Stromal cell of bone marrow (primary cell): ENCODE measurements around the gene HMCN2.

Source experiments
- DNase-seq: peaks from one replicate; pipeline ENCODE4 v3.0.0-alpha.2; 2012; ENCODE audit warnings: low read depth

HMCN2 gene

DNA sequence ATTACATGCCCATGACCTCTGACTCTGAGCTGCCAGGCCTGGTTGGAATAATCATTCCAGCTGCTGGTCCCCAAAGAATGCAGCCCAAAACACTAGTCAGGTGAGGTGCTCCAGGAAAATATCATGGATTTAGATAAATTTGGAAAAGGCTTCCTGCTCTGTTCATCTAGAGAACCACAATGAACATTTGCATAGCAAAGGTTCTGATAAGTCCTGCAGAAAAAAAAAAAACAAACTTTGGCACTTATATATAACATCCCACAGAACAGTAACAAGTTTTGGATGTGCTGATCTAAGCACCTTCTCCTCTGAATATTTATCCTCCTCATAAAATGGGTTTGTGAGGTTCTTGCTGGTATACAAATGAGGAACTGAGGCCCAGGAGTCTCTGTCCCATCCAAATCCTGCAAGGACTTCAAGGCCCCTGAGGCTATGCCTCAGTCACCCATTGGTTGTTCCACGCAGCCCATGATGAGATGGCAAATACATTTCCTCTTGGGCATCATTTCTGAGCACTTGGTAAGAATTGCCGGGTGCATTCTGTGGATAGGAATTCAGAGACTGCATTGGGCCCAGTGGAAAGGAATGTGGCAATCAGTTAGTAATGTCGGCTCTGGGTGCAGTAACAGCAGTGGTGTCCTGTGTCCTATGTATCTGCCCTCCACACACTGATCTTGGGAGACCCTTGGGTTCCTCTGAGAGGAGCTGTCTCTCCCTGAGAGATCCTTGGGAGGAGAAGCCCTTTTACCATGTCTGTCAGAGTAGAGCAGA is 105.8 kb downstream of the HMCN2 start:
- DNase-seq = no peak

DNA sequence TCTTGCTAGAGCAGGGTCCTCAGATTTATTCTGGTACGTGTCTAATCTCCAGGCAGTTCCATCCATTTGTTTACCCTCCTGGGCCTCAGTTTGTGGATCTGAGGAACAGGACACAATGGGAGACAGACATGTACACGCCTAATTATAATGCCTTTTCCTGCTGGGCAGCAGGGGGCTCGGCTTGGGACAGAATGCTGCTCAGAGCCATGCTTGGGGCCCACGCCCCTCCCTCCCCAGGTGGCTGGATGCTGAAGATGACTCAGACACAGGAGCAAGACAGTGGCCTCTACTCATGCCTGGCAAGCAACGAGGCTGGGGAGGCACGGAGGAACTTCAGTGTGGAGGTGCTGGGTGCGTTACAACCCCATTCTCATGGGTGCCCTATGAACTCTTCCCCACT is 106.5 kb downstream of the HMCN2 start:
- no peak for DNase-seq

DNA sequence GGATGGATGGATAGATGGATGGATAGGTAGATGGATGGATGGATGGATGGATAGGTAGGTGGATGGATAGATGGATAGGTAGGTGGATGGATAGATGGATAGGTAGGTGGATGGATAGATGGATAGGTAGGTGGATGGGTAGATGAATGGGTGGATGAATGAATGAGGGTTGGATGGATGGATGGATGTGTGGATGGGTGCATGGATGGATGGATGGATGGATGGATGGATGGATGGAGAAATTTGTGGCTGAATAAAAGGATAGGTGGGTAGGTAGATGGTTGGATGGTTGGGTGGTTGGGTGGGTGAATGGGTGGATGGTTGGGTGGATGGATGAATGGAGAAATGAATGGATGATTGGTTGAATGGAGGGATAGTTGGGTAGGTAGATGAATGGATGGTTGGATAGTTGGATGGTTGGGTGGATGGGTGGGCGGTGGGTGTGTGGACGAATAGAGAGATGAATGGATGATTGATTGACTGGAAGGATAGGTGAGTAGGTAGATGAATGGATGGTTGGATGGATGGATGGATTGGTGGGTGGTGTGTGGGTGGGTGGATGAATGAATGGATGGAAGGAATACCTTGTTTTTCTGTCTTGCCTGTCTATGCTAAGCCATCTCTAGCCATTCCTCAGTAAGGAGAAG is 108.2 kb downstream of the HMCN2 start:
- DNase-seq = no peak

DNA sequence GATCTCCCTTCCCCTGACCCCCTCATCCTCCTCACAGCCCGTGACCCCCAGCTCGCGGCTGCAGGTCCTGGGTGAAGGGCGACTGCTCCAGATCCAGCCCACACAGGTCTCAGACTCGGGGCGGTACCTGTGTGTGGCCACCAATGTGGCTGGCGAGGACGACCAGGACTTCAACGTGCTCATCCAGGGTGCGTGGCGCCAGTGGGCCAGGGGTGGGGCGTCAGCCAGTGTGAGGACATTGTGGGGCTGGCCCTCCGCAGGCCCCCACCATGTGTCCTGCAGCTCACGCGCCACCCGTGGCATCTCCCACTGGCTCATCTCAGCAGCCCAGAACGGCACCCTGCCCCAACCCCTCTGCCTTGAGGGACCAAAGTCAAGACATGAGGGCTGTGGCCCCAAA is 112.1 kb downstream of the HMCN2 start:
- DNase-seq = no peak

DNA sequence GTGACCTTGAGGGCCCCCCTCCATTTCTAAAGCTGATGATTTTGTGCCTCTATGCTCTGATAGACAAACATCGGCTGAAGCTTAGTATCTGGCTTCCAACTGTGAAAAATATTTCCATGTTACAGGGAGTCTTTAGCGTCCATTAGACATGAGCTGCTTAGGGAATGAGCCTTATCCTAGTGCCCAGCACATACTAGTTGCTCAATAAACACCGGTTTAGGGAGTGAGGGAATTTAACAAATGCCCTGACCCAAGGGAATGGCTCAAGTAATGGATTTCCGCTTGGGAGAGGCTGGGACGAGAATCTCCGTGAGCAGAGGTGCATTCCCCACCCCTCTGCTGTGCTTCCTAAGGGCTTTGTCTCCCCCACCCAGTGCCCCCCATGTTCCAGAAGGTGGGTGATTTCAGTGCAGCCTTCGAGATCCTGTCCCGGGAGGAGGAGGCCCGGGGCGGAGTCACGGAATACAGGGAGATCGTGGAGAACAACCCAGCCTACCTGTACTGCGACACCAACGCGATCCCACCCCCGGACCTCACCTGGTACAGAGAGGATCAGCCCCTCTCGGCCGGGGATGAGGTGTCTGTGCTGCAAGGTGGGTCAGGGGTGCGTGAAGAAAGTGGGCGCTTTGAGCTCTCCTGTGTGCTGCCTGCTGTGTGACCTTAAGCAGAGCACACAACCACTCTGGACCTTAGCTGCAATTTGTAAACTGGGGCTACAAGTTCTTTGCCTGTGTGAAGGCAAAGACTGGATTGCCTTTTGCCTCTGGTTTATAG is 113.5 kb downstream of the HMCN2 start:
- no peak for DNase-seq

DNA sequence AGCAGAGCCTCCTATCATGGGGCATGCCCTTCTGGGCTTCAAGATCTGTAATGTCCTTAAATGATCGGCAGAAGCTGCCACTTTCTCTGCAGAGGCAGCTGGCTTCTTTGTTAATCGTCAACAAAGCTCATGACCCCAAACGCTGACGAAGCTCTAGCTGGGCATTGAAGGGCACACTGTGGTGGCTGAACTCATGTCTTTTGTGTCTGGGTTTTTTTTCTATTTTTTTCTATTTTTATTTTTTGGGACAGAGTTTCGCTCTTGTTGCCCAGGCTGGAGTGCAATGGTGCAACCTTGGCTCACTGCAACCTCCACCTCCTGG is 114.0 kb downstream of the HMCN2 start:
- DNase-seq = no peak

DNA sequence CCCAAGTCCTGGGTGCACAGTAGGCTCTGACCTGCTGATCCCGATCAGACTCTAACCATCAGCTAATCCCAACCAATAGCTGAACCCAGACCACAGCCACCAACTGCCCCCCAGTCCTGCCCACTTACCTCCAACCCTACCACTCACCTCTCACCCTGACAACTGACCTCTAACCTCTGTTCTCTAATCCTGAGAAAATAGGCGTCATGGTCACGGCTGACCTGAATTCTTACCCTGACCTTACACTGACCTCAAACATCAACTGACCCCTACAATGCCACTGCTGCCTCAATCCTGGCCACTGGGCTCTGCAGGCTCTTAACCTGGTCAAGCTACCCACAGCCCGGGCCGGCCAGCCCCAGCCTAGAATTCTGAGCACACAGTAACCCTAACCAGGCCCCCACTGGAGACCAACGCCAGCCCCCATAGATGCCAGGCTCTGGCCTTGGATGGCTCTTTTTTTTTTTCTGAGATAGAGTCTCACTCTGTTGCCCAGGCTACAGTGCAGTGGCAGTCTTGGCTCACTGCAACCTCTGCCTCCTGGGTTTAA is 115.4 kb downstream of the HMCN2 start:
- DNase-seq = no peak

DNA sequence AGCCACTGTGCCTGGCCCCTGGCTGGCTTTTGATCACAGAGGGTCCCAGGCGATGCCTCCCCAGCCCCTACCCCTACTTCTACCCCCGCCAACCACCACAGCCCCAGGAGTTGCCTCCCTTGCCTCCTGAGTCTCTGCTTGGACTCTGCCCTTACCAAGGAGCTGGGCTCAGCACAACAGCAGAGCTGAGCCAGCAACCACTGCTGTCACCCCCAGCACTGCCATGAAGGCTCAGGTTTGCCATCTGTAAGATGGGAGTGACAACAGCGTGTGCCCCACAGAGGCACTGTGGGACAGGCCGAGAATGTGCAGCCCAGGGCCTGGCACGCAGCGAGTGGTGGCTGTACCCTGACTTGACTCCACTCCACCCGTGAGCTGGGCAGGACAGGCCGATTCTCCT is 116.1 kb downstream of the HMCN2 start:
- DNase-seq = no peak

DNA sequence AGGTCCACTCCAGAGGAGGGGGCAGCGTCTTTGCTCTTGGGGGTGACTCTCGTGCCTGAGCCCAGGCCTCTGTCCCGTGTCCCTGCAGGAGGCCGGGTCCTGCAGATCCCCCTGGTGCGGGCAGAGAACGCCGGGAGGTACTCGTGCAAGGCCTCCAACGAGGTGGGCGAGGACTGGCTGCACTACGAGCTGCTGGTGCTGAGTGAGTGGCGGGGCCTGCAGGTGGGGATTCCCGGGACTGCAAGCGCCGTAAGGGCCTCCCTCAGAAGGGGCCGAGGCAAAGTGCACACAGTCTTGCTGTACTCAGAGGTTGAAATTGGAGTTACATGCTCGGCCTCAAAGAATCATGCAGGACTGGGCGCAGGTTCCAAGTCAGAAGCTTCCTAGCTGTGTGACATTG is 116.5 kb downstream of the HMCN2 start:
- no peak for DNase-seq

DNA sequence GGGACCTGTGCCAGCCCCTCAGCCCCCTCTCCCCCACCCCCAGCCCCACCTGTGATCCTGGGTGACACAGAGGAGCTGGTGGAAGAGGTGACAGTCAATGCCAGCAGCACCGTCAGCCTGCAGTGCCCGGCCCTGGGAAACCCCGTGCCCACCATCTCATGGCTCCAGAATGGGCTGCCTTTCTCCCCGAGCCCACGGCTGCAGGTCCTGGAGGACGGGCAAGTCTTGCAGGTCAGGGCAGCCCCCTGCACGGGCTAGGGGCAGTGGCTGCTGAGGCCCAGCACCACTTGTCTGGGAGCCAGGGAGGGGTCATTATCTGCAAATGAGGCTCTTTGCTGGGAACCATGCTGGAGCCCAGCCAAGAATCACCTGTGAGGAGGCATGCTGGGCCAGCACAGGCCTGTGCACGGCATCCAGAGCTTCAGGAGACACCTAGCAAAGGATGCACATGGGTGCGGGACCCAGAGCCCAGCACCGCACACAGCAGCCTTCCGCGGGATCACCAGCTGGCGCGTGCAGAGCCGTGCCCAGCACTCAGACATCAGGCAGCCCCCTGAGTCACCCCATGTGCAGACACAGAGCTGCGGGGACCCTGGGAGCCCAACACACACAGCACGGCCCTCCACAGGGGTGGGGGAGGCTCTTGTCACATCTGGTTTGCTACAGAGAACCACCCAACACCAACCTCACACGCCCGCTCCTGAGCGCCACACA is 117.2 kb downstream of the HMCN2 start:
- no peak for DNase-seq

DNA sequence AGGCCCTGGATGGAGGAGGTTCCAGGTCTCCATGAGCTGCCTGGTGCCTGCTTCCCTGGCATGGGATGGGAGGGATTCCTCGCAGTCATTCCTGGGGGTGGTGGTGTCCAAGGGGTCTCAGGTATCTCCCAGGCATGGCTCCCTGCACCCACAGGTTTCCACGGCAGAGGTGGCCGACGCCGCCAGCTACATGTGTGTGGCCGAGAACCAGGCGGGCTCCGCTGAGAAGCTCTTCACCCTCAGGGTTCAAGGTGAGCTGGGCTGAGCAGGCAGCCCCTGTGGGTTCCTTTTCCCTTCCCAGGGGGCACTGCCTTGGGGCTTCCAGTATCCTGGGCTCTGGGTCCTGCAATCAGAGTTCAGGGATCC is 117.8 kb downstream of the HMCN2 start:
- no peak for DNase-seq

DNA sequence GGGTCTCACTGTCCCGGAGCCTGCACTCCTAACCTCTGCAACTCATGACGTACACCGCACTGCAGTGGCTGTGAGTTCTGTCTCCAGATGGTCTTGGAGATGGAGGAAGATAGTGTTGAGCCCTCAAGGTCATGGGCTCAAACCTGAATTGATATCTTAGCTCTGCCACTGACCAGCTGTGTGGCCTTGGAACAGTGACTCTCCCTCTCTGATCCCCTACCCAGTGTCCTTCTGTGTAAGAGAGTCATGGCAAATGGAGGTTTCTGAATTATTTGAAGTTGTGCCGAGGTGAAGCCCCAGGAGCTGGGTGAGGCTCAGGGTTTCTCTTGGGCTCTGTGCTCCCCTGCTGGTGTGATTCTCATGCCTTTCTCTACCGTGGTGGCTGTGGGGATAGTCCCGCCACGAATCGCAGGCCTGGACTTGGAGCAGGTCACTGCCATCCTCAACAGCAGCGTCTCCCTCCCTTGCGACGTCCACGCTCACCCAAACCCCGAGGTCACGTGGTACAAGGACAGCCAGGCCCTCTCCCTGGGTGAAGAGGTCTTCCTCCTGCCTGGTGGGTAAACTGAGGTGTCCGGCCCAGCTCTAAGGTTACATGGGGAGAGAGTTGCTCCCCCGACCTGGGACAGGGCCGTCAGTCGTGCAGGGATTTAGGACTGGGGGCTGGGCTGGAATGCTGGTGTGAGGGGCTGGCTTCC is 118.6 kb downstream of the HMCN2 start:
- no peak for DNase-seq

DNA sequence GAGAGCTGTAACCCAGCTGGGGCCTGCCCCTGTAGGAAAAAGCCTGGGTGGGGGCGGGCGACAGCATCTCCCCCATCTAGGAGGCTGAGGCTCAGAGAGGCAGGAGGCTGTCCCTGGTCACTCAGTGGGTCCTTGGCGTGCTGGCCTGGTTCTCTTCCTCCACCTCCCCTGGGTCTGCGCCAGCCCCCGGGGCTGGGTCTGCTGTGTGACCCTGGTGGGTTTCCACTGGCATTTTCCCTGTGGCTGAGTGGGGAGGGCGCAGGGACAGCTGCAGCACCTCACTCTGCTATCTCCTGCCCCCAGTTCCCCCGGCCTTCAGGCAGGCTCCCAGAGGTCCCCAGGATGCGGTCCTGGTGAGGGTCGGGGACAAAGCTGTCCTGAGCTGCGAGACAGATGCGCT is 119.7 kb downstream of the HMCN2 start:
- no peak for DNase-seq

DNA sequence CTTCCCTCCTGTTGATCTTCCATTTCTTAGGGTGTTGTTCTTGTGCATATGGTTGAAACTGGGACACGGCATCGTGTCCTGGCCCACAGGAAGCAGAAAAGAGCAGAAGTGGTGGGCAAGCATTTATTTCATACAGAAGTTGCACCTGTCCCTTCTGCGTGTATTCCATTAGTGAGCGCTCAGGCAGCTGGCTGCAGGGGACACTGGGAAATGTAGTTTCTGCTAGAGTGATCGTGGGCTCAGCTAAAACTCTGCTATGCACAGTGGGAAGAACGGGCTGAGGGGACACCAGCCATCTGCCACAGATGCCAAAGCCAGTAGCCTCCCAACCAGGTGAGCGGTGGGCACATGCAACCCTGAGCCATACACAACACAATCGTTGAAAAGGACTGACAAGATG is 121.8 kb downstream of the HMCN2 start:
- no peak for DNase-seq

DNA sequence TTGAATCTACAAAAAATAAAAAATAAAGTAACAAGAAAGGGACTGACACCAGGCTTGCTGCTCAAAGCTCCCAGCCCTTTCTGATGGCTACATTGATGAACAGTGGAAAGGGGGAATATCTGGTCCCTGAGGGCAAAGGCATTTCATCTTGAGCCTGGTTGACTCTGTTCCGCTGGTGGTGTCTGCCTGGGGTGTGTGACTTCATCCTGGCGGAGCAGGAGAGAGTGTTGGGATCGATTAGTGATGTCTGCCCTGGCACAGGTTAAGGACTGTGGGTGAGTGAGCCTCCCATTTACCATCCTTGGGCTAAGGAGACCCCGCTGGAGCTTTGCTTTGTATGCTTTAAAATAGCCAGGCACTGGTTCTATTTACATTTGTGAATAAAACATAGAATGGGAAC is 122.3 kb downstream of the HMCN2 start:
- DNase-seq = no peak

DNA sequence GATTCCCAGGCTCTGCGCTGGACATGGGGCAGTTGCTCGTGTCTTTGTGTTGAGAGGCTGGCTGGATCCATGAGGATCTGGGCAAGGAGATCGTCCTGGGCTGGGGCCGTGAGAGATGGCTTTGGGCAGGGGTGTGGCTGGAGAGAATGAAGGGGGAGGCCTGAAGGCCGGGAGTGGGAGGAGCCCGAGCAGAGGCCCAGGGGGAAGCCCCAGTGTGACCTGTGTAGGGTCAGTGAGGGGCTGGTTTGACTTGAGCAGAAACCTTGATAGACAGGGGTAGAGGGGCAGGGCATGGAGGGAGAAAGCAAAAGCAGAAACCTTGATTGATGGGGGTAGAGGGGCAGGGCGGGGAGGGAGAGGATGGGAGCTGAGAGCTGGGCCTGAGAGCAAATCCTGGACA is 124.8 kb downstream of the HMCN2 start:
- no peak for DNase-seq

DNA sequence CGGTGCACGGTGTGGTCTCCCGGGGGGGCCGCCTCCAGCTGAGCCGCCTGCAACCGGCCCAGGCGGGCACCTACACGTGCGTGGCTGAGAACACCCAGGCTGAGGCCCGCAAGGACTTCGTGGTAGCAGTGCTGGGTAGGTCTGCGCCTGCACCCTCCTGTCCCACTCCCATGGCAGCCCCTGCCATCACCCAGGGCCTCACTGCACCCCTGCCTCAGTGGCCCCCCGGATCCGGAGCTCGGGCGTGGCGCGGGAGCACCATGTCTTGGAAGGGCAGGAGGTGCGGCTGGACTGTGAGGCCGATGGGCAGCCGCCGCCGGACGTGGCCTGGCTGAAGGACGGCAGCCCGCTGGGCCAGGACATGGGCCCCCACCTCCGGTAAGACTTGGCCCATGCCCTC is 125.4 kb downstream of the HMCN2 start:
- no peak for DNase-seq

DNA sequence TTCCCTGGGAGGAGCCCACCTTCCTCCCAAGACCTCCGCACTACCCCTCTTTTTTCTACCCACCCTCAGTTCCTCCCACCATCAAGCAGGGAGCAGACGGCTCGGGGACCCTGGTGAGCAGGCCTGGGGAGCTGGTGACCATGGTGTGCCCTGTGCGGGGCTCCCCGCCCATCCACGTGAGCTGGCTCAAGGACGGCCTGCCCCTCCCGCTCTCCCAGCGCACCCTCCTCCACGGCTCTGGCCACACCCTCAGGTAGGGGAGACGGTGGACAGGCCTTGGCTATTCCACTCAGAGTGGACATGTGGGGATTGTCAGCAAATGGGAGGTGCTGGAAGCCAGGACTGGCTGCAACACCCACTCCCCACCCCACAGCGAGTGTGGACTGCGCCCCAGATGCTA is 126.3 kb downstream of the HMCN2 start:
- no peak for DNase-seq

DNA sequence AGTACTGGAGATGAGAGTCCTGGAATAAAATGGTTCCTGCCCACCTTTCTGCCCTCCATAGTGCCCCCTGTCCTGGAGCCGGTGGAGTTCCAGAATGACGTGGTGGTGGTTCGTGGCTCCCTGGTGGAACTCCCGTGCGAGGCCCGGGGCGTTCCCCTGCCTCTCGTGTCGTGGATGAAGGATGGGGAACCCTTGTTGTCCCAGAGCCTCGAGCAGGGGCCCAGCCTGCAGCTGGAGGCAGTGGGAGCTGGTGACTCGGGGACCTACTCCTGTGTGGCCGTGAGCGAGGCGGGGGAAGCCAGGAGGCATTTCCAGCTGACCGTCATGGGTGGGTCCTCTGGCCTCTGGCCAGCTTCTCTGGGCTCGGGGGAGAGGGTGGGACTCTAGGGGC is 128.1 kb downstream of the HMCN2 start:
- DNase-seq = no peak

DNA sequence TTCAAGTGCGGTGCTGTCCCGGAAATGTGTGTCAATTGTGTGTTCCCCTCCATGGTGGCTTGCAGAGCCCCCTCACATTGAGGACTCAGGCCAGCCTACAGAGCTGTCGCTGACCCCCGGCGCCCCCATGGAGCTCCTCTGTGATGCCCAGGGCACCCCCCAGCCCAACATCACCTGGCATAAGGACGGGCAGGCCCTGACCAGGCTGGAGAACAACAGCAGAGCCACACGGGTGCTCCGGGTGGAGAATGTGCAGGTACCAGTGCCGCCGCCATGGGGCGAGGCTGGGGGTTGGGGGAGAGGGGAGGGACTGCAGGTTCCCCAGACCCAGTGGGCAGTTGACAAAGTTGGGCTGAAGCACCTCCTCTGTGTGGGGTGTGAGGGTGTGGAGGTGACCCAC is 128.8 kb downstream of the HMCN2 start:
- no peak for DNase-seq

DNA sequence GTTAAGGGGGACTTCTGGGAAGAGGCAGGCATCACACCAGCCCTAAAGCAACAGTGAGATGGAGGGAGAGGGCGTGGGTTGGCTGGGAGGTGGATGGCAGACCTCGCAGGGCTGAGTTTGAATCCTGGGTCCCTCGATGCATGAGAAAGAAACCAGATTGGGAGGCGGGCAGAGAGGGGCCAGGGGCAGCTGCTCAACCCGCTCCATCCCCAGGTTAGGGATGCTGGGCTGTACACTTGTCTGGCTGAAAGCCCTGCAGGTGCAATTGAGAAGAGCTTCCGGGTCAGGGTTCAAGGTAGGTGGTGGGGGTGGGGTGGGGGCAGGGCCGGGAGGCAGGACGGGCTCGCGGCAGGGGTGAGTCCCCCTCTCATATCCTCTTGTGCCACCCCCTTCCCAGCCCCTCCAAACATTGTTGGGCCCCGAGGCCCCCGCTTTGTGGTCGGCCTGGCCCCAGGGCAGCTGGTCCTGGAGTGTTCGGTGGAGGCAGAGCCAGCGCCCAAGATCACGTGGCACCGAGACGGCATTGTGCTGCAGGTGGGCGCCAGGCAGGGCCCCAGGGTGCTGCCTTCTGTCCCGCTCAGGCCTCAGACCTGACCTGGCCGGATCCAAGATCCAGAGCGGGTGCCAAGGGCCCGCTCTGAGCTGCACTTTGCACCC is 129.4 kb downstream of the HMCN2 start:
- no peak for DNase-seq
